ENCODE data around the gene TMEM167A. TPM values are rescaled to one million over a fixed set of nuclear protein-coding genes. Genes with fewer than 3 reads are reported as not detected.

TMEM167A gene
- total RNA-seq, 1 experiment from 2014 or later = 139 TPM

DNA sequence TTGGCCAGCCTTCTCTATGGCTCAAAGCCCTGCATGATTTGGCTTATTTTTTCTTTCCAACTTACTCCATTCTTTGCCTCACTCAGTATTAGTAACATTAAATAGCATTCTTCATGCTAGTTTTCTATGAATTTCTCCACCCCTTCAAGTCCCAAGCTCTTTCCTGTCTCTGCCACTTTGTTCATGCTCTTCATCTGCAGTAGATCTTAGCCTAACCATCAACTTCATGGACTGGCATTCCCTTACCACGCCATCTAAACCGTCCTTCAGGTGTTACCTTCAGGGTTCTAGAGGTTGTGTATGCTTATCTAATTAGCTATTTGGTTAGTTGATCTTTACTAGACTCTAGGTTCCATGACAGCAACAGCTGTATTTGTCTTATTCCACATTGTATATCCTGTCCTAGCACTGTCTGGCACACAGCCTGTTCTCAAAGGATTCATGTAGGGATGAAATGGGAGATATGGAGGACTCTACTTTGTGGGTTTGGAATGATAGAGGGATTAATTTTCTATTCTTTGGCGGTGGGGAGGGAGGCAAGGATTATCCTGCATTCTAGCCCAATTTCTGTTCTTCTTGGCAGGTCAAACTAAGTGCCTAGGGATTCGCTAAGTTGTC, 26.4 kb downstream of the TMEM167A start:
- no CpG with 5 or more reads among the region's 4 CpGs for WGBS (ENCODE audit: extremely low coverage, insufficient read length, low lambda C conversion rate)
- no peak overlapping the region for H3K56ac ChIP-seq (ENCODE audit: insufficient read length, low read depth, low read length)
- H3K27ac ChIP-seq (ENCODE audit: insufficient read length, low read depth, low read length) = no peak overlapping the region
- H4K91ac ChIP-seq (ENCODE audit: insufficient read length, low read depth, low read length) = no peak overlapping the region
- peaks cover 12 to 27% (median 24%) of the 10 kb centered on the region in 3 experiments; a peak in 6 of 7 replicates for H3K36me3 Mint-ChIP-seq (ENCODE audit: insufficient read depth in 1 of 3, low read depth in 3 of 3)
- H3K9me3 ChIP-seq (ENCODE audit: control insufficient read depth, low read depth, low read length) = no peaks in the 10 kb centered on the region
- no peaks in the 10 kb centered on the region for H3K23me2 ChIP-seq (ENCODE audit: insufficient read length, low read depth, low read length, poor library complexity, severe bottlenecking)
- H2AFZ ChIP-seq (ENCODE audit: low read length) = no peak overlapping the region
- no peak overlapping the region for H2BK15ac ChIP-seq (ENCODE audit: low read depth, low read length)
- H3K4ac ChIP-seq (ENCODE audit: low read depth, low read length) = no peak overlapping the region
- H3K4me3 Mint-ChIP-seq = no peak overlapping the region
- H3K18ac ChIP-seq (ENCODE audit: insufficient read length, low read depth, low read length) = no peak overlapping the region
- no peak overlapping the region for H2BK5ac ChIP-seq (ENCODE audit: insufficient read length, low read length)
- H2BK120ac ChIP-seq (ENCODE audit: low read depth, low read length, poor library complexity, severe bottlenecking) = no peak overlapping the region
- H2BK12ac ChIP-seq (ENCODE audit: insufficient read length, low read depth, low read length) = no peak overlapping the region
- no peak overlapping the region for H2BK20ac ChIP-seq (ENCODE audit: low read depth, low read length, poor library complexity, severe bottlenecking)
- H3K9me3 Mint-ChIP-seq = no peaks in the 10 kb centered on the region
- peak overlapping the region in 1 of 3 experiments; percentile 22; a peak in 3 of 7 replicates for H3K27ac Mint-ChIP-seq
- no peaks in the 10 kb centered on the region for H3K4me1 Mint-ChIP-seq
- H4K20me1 ChIP-seq (ENCODE audit: control insufficient read depth, insufficient read depth, insufficient read length) = no peaks in the 10 kb centered on the region
- no peak overlapping the region for H3K9ac ChIP-seq (ENCODE audit: extremely low read depth, insufficient read length, low read length)
- H3K4me2 ChIP-seq (ENCODE audit: insufficient read depth, insufficient read length, low read length) = no peak overlapping the region
- TF ChIP-seq, protein P1, sequence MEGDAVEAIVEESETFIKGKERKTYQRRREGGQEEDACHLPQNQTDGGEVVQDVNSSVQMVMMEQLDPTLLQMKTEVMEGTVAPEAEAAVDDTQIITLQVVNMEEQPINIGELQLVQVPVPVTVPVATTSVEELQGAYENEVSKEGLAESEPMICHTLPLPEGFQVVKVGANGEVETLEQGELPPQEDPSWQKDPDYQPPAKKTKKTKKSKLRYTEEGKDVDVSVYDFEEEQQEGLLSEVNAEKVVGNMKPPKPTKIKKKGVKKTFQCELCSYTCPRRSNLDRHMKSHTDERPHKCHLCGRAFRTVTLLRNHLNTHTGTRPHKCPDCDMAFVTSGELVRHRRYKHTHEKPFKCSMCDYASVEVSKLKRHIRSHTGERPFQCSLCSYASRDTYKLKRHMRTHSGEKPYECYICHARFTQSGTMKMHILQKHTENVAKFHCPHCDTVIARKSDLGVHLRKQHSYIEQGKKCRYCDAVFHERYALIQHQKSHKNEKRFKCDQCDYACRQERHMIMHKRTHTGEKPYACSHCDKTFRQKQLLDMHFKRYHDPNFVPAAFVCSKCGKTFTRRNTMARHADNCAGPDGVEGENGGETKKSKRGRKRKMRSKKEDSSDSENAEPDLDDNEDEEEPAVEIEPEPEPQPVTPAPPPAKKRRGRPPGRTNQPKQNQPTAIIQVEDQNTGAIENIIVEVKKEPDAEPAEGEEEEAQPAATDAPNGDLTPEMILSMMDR (conservative IDR thresholded peaks at IDR 0.05) = no peak
- no peaks in the 10 kb centered on the region for H3K27me3 Mint-ChIP-seq (ENCODE audit: low read depth)
- no peaks in the 10 kb centered on the region for H3K79me1 ChIP-seq (ENCODE audit: insufficient read depth, low read depth, low read length, poor library complexity, severe bottlenecking)
- no peaks in the 10 kb centered on the region for H3K27me3 ChIP-seq (ENCODE audit: insufficient read depth, low read length)
- H3T11ph ChIP-seq (ENCODE audit: low read length) = no peak overlapping the region
- DNase-seq = no peak
- no peak overlapping the region for H3K23ac ChIP-seq (ENCODE audit: insufficient read length, low read depth, low read length)
- H4K8ac ChIP-seq (replicated peaks; ENCODE audit: insufficient read length, low read depth, low read length) = no peak overlapping the region
- H4K5ac ChIP-seq (ENCODE audit: insufficient read length, low read depth, low read length) = no peak overlapping the region
- no peaks in the 10 kb centered on the region for H3K4me1 ChIP-seq (ENCODE audit: insufficient read depth, low read length)
- H3K79me2 ChIP-seq (ENCODE audit: insufficient read depth, low read length) = no peaks in the 10 kb centered on the region
- H2AK5ac ChIP-seq (ENCODE audit: insufficient read length, low read length) = no peak overlapping the region
- H3K14ac ChIP-seq (ENCODE audit: insufficient read depth, low read length) = no peak overlapping the region
